Activated CD4-positive, alpha-beta T cell treated with anti-CD3 and anti-CD28 coated beads for 4 hours (primary cell): ENCODE data around the gene SBNO1.
A peak's percentile ranks its signal among the peaks of the same experiment; 100 is the strongest.
"Not testable (repeated sequence)": the region's sequence is repeated elsewhere in the genome, so short reads cannot be mapped to it uniquely, and the experiment has no call there.

Experiments
- DNase-seq, 2 donors: peaks; one replicate each; pipeline ENCODE4 v3.0.0-alpha.2; 2020

The SBNO1 gene

GRCh38 chr12:123364532-123365024, at the start of gene SBNO1:
SBNO1 (minus strand) TSS chr12:123364847; CDS start chr12:123350441, 14,406 bp downstream.
- DNase-seq, result peak; percentile 89 to 94

GRCh38 chr12:123410041-123410412, 45.4 kb upstream of the SBNO1 start:
- DNase-seq, result no peak

GRCh38 chr12:123409284-123410040, 44.8 kb upstream of the SBNO1 start:
- DNase-seq, result not testable (repeated sequence)

- not testable (repeated sequence) for DNase-seq
These were observed 44.0 kb upstream of the SBNO1 start for GRCh38 chr12:123408619-123409018.

- DNase-seq, result not testable (repeated sequence)
These were observed 43.3 kb upstream of the SBNO1 start for GRCh38 chr12:123407934-123408333.

GRCh38 chr12:123407269-123407668, 42.6 kb upstream of the SBNO1 start:
- DNase-seq, result not testable (repeated sequence)

GRCh38 chr12:123404581-123404980, 39.9 kb upstream of the SBNO1 start:
- DNase-seq, result no peak

GRCh38 chr12:123401753-123402683, 37.4 kb upstream of the SBNO1 start:
- DNase-seq, result no peak

GRCh38 chr12:123399255-123399617, 34.6 kb upstream of the SBNO1 start:
- DNase-seq, result no peak

GRCh38 chr12:123398550-123399254, 34.1 kb upstream of the SBNO1 start:
- DNase-seq, result no peak

- DNase-seq, result no peak
These were observed 33.5 kb upstream of the SBNO1 start for GRCh38 chr12:123398177-123398549.

GRCh38 chr12:123397400-123397799, 32.8 kb upstream of the SBNO1 start:
- DNase-seq, result no peak

- no peak for DNase-seq
These were observed 32.3 kb upstream of the SBNO1 start for GRCh38 chr12:123396954-123397353.

GRCh38 chr12:123396543-123396942, 31.9 kb upstream of the SBNO1 start:
- no peak for DNase-seq

GRCh38 chr12:123395236-123395635, 30.6 kb upstream of the SBNO1 start:
- no peak for DNase-seq

GRCh38 chr12:123393747-123394146, 29.1 kb upstream of the SBNO1 start:
- no peak for DNase-seq

- DNase-seq, result no peak
These were observed 27.1 kb upstream of the SBNO1 start for GRCh38 chr12:123391546-123392343.

GRCh38 chr12:123390498-123391426, 26.1 kb upstream of the SBNO1 start:
- DNase-seq, result no peak

- peak; percentile 15 to 33 for DNase-seq
These were observed 25.1 kb upstream of the SBNO1 start for GRCh38 chr12:123389560-123390351.

- peak in 1 of 2 donors; percentile 8 for DNase-seq
These were observed 24.4 kb upstream of the SBNO1 start for GRCh38 chr12:123388951-123389559.
